Measurements from ENCODE around the gene ZSWIM5.
"Not testable (repeated sequence)": the region's sequence is repeated elsewhere in the genome, so short reads cannot be mapped to it uniquely, and the experiment has no call there.

Gene ZSWIM5

DNA sequence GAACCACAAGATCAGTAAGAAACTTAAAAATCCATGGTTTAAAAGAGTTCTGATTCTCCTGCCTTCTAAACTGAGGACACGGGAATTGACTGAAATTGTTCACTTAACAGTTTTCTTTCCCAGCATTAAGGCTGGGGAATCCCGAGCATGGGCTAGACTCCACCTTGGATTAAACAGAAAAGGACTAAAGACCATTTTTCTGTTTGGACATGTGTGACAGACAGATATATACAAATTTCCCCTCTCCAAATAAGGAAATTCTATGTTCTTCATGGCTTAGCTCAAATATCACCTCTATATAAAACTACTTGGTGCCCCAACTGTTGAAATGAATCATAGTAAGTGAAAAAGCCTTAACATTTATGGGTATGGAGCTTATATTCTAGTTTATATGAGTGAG, 109.3 kb downstream of the ZSWIM5 start:
- DNase-seq (ENCODE audit: low read depth) = no peak
- TF ChIP-seq, protein P1, sequence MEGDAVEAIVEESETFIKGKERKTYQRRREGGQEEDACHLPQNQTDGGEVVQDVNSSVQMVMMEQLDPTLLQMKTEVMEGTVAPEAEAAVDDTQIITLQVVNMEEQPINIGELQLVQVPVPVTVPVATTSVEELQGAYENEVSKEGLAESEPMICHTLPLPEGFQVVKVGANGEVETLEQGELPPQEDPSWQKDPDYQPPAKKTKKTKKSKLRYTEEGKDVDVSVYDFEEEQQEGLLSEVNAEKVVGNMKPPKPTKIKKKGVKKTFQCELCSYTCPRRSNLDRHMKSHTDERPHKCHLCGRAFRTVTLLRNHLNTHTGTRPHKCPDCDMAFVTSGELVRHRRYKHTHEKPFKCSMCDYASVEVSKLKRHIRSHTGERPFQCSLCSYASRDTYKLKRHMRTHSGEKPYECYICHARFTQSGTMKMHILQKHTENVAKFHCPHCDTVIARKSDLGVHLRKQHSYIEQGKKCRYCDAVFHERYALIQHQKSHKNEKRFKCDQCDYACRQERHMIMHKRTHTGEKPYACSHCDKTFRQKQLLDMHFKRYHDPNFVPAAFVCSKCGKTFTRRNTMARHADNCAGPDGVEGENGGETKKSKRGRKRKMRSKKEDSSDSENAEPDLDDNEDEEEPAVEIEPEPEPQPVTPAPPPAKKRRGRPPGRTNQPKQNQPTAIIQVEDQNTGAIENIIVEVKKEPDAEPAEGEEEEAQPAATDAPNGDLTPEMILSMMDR (conservative IDR thresholded peaks at IDR 0.05; ENCODE audit: low read depth, low read length) = no peak
- H3K4me3 ChIP-seq (ENCODE audit: low read length) = no peak overlapping the region

DNA sequence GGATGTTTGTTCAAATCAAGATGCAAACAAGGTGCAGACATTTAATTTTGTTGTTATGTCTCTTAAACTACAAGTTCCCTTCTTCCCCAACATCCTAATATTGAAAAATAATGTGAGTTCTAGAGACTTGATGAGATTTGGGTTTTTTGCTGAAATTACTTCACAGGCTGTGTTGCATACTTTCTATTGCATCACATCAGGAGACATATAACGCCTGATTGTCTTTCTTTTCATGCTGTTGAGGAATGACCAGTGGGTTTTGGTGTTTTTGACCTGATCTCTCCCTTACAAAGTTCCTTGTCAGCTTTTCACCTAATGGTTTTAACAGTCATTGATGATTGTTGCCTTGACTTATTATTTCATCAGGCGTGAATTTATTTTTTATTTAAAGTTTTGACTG, 111.0 kb downstream of the ZSWIM5 start:
- no peak overlapping the region for H3K4me3 ChIP-seq (ENCODE audit: low read length)
- DNase-seq (ENCODE audit: low read depth) = no peak
- TF ChIP-seq, protein P1 (conservative IDR thresholded peaks at IDR 0.05; ENCODE audit: low read depth, low read length) = no peak

DNA sequence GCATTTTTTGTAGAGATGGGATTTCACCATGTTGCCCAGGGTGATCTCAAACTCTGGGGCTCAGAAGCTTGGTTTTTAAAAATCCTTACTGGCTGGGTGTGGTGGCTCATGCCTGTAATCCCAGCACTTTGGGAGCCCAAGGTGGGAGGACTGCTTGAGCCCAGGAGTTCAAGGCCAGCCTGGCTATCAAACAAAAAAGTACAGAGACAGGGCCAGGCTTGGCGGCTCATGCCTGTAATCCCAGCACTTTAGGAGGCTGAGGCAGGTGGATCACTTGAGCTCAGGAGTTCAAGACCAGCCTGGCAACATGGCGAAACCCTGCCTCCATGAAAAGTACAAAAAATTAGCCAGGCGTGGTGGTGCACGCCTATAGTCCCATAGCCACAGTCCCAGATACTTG, 112.0 kb downstream of the ZSWIM5 start:
- not testable (repeated sequence) for H3K4me3 ChIP-seq (ENCODE audit: low read length); DNase-seq (ENCODE audit: low read depth)

DNA sequence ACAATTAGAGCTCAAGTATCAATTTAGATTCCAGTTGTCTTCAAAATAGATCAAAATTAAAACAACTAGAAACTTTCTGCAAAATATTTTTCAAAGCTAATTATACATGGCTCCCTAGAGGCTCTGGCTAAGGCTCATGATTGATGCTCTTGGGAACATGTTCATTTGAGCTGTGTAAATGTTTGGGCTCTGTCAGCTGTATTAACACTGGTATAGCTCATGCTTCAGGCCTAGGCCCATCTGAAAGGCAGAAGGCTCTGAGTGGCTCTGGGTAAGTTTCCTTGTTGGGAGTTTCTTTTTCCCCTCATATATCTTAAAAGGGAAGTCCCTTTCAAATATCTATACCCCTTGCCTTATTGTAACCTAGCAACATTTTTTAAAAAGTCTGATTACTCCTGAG, 113.1 kb downstream of the ZSWIM5 start:
- TF ChIP-seq, protein P1 (conservative IDR thresholded peaks at IDR 0.05; ENCODE audit: low read depth, low read length) = no peak
- no peak overlapping the region for H3K4me3 ChIP-seq (ENCODE audit: low read length)
- DNase-seq (ENCODE audit: low read depth) = no peak

DNA sequence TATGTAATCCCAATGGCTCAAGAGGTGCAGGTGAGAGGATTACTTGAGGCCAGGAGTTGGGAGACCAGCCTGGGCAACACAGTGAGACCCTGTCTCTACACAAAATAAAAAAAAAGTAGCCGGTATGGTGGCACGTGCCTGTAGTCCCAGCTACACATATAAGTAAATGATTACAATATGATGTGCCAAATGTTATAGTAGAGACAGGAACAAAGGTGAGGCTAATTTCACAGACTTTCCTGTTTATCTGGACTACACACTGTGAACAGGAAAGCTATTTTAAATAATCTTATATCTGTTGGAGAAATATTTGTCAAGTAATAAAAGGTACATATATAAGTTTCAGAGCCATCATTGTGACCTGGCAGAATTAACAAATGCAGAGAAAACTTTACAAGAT, 116.7 kb downstream of the ZSWIM5 start:
- no peak overlapping the region for H3K4me3 ChIP-seq (ENCODE audit: low read length)
- no peak for DNase-seq (ENCODE audit: low read depth)
- TF ChIP-seq, protein P1 (conservative IDR thresholded peaks at IDR 0.05; ENCODE audit: low read depth, low read length) = no peak

DNA sequence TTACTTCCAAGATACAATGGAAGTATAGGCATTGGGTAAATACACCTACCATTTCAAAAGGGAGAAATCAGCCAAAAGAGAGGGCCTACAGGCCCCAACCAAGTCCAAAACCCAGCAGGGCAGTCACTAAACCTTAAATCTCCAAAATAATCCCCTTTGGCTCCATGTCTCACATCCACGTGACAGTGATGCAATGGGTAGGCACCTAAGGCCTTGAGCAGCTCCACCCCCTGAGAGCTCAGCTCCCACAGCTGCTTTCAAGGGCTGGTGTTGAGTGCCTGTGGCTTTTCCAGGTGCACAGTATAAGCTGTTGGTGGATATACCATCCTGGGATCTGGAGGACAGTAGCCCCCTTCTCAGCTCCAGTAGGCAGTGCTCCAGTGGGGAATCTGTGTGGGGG, 121.8 kb downstream of the ZSWIM5 start:
- no peak overlapping the region for H3K4me3 ChIP-seq (ENCODE audit: low read length)
- no peak for DNase-seq (ENCODE audit: low read depth)
- TF ChIP-seq, protein P1 (conservative IDR thresholded peaks at IDR 0.05; ENCODE audit: low read depth, low read length) = no peak

DNA sequence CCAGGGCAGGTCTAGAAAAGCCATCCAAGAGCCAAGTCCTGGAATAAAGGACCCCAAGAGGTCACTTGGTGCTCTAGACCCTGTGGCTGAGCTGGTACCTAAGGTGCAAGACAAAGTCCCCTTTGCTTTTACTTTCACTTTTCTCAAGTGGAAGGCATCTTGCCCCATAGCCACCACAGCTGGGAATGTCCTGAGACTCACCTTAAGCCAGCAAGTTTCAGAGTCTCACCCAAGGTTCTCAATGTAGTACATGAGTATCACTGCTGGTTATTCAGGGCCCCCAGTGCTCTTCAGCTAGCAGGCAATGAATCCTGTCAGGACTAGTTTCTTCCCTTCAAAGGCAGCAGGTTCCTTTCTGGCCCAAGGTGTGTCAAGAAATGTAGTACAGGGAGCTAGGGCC, 126.9 kb downstream of the ZSWIM5 start:
- no peak overlapping the region for H3K4me3 ChIP-seq (ENCODE audit: low read length)
- DNase-seq (ENCODE audit: low read depth) = no peak
- TF ChIP-seq, protein P1 (conservative IDR thresholded peaks at IDR 0.05; ENCODE audit: low read depth, low read length) = no peak

DNA sequence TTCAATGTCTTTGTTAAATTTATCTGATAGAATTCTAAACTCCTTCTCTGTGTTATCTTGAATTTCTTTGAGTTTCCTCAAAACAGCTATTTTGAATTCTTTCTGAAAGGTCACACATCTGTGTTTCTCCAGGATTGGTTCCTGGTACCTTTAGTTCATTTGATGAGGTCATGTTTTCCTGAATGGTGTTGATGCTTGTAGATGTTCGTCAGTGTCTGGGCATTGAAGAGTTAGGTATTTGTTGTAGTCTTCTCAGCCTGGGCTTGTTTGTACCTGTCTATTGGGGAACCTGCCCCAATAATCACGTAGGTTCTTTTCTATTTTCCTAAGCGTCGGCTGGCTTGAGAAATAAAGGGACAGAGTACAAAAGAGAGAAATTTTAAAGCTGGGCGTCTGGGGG, 129.4 kb downstream of the ZSWIM5 start:
- not testable (repeated sequence) for H3K4me3 ChIP-seq (ENCODE audit: low read length); DNase-seq (ENCODE audit: low read depth)
